OCI-LY1 (cell line): ENCODE measurements around the gene NME2.
"Not testable (repeated sequence)": the region's sequence is repeated elsewhere in the genome, so short reads cannot be mapped to it uniquely, and the experiment has no call there.

Source experiments
- H2AFZ ChIP-seq: fragments of 200-600 bp; sonication (generic), shearing (Covaris generic); 2 replicates; pipeline ENCODE4 v1.6.0; 2014; ENCODE audit warnings: antibody characterized with exemption, mild to moderate bottlenecking, low read length
- H3F3A ChIP-seq: fragments of 200-600 bp; sonication (generic), shearing (Covaris generic); 2 replicates; pipeline ENCODE4 v1.6.0; 2014; ENCODE audit warnings: mild to moderate bottlenecking, antibody characterized with exemption, low read length, moderate library complexity; ENCODE audit not compliant: insufficient read depth
- H3K27ac ChIP-seq: fragments of 200-600 bp; sonication (generic); 2 replicates; pipeline ENCODE4 v1.5.1; 2014; ENCODE audit warnings: low read length, mixed run types, mild to moderate bottlenecking, low read depth; ENCODE audit not compliant: poor library complexity, severe bottlenecking
- H3K27me3 ChIP-seq: fragments of 200-600 bp; sonication (generic); 2 replicates; pipeline ENCODE4 v1.6.0; 2014; ENCODE audit warnings: antibody characterized with exemption, mild to moderate bottlenecking, low read length, moderate library complexity; ENCODE audit not compliant: insufficient read depth
- H3K36me3 ChIP-seq: fragments of 200-600 bp; sonication (generic); 2 replicates; pipeline ENCODE4 v1.6.1; 2014; ENCODE audit warnings: mild to moderate bottlenecking, antibody characterized with exemption, low read length, moderate library complexity, mixed read lengths; ENCODE audit not compliant: insufficient read depth
- H3K4me1 ChIP-seq: fragments of 200-600 bp; sonication (generic); 2 replicates; pipeline ENCODE4 v1.5.1; 2014; ENCODE audit warnings: mild to moderate bottlenecking, low read length, moderate library complexity; ENCODE audit not compliant: insufficient read depth, severe bottlenecking
- H3K4me2 ChIP-seq: fragments of 200-600 bp; sonication (generic), shearing (Covaris generic); 2 replicates; pipeline ENCODE4 v1.6.1; 2014; ENCODE audit warnings: low read length
- H3K4me3 ChIP-seq: fragments of 200-600 bp; sonication (generic); 2 replicates; pipeline ENCODE4 v1.5.1; 2014; ENCODE audit warnings: low read length, low read depth, mild to moderate bottlenecking, mixed read lengths; ENCODE audit not compliant: poor library complexity, severe bottlenecking
- H3K79me2 ChIP-seq: fragments of 200-600 bp; shearing (Covaris generic); 2 replicates; pipeline ENCODE4 v1.6.1; 2016; ENCODE audit warnings: mixed run types, low read length, mixed read lengths; ENCODE audit not compliant: insufficient read depth
- H3K9ac ChIP-seq: fragments of 200-600 bp; sonication (generic), shearing (Covaris generic); 2 replicates; pipeline ENCODE4 v1.6.1; 2014; ENCODE audit warnings: mild to moderate bottlenecking, low read length, mixed read lengths
- H3K9me2 ChIP-seq: fragments of 200-600 bp; sonication (generic), shearing (Covaris generic); 2 replicates; pipeline ENCODE4 v1.6.1; 2014; ENCODE audit warnings: low read depth, mild to moderate bottlenecking, low read length, mixed read lengths
- H3K9me3 ChIP-seq: fragments of 200-600 bp; shearing (Covaris generic); 2 replicates; pipeline ENCODE4 v1.6.1; 2014; ENCODE audit warnings: low read length, mixed read lengths
- H4K20me1 ChIP-seq: fragments of 200-600 bp; sonication (generic), shearing (Covaris generic); 2 replicates; pipeline ENCODE4 v1.6.0; 2016; ENCODE audit warnings: mild to moderate bottlenecking, low read length; ENCODE audit not compliant: insufficient read depth
- EZH2 ChIP-seq: fragments of 200-600 bp; sonication (generic), shearing (Covaris generic); IDR thresholded peaks from 2 replicates; pipeline ENCODE4 v1.8.0; 2017; ENCODE audit warnings: borderline replicate concordance, mixed run types, mild to moderate bottlenecking, antibody characterized with exemption, low read length, moderate library complexity, mixed read lengths
- TF ChIP-seq, protein P1 (sequence below): fragments of 200-600 bp; sonication (generic), shearing (Covaris generic); IDR thresholded peaks from 2 replicates; pipeline ENCODE4 v1.5.1; 2017; ENCODE audit warnings: mild to moderate bottlenecking, antibody characterized with exemption, low read length, moderate library complexity, mixed read lengths

The NME2 gene

GRCh38 chr17:51120357-51120738 lies 45.9 kb upstream of the NME2 start:
- Histone ChIP-seq H3K9me2 (no peaks in the 10 kb centered on the region), H3K36me3 (no peaks in the 10 kb centered on the region), H3F3A (no peaks in the 10 kb centered on the region), H3K9ac (peak overlapping the region; percentile 94), H2AFZ (no peak overlapping the region), H4K20me1 (no peaks in the 10 kb centered on the region), H3K9me3 (no peaks in the 10 kb centered on the region), H3K4me3 (peak overlapping the region; percentile 92), H3K27me3 (no peaks in the 10 kb centered on the region), H3K27ac (peak overlapping the region; percentile 86), H3K4me1 (peaks cover 41% of the 10 kb centered on the region), H3K4me2 (peak overlapping the region; percentile 88), H3K79me2 (peaks cover 43% of the 10 kb centered on the region)
- TF ChIP-seq EZH2, result no peak
- TF ChIP-seq, protein P1, sequence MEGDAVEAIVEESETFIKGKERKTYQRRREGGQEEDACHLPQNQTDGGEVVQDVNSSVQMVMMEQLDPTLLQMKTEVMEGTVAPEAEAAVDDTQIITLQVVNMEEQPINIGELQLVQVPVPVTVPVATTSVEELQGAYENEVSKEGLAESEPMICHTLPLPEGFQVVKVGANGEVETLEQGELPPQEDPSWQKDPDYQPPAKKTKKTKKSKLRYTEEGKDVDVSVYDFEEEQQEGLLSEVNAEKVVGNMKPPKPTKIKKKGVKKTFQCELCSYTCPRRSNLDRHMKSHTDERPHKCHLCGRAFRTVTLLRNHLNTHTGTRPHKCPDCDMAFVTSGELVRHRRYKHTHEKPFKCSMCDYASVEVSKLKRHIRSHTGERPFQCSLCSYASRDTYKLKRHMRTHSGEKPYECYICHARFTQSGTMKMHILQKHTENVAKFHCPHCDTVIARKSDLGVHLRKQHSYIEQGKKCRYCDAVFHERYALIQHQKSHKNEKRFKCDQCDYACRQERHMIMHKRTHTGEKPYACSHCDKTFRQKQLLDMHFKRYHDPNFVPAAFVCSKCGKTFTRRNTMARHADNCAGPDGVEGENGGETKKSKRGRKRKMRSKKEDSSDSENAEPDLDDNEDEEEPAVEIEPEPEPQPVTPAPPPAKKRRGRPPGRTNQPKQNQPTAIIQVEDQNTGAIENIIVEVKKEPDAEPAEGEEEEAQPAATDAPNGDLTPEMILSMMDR, result no peak

DNA sequence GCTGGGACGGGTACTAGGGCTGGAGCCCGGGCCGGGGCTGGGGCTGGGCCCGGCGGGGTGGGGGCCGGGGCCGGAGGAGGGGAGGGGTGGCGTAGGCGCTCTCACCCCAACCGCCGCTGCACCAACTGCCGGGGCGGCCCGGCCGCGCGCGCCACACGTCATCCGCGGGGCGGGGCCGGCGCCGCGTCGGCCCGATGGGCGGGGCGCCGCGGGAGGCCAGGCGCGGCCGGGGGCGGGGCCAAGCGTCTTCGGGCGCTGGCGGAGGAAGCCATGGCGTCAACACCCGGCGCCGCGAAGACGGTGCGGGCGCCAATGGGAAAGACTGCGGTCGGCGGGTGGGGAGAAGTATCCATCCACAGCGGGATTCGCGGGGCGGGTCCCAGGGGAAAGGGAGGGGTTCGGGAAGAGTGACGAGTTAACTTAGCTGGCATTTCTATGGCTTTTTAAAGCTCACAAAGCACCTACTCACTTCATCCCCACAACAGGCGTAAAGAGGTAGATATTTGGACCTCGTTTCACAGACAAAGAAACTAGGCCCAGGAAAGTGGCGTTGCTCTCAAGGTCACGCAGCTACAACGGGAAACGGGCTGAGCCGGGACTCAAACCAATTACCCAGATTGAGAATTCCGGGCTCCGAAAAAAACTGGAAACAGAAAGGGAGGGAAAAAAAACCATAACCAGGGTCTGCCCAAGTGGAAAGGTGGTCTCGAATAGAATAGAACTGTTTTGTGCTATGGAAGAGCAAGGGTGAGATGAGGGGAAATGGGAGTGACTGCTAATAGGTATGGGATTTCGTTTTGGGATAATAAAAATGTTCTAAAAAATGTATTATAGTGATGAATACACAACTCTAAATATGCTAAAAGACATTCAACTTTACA lies 45.2 kb upstream of the NME2 start, which contains the start of gene SPAG9:
Gene SPAG9, minus strand, starts transcription at position 130 of the 881 bp plus-strand sequence. CDS start 212 bp downstream, outside the sequence.
- H4K20me1 ChIP-seq, result no peaks in the 10 kb centered on the region
- H3K4me1 ChIP-seq, result peaks cover 41% of the 10 kb centered on the region

GRCh38 chr17:51121620-51122472 lies 44.4 kb upstream of the NME2 start:
- peaks cover 32% of the 10 kb centered on the region for H3K4me1 ChIP-seq
- no peaks in the 10 kb centered on the region for H3F3A ChIP-seq
- H3K79me2 ChIP-seq, result peaks cover 28% of the 10 kb centered on the region
- H3K4me3 ChIP-seq, result peak overlapping the region; percentile 78
- H3K9me2 ChIP-seq, result no peaks in the 10 kb centered on the region
- peak overlapping the region; percentile 95 for H3K4me2 ChIP-seq
- H3K27ac ChIP-seq, result peak overlapping the region; percentile 72
- no peak overlapping the region for H2AFZ ChIP-seq
- no peaks in the 10 kb centered on the region for H3K9me3 ChIP-seq
- no peaks in the 10 kb centered on the region for H3K27me3 ChIP-seq
- peak overlapping the region; percentile 90 for H3K9ac ChIP-seq
- H4K20me1 ChIP-seq, result no peaks in the 10 kb centered on the region
- TF ChIP-seq EZH2, result no peak
- TF ChIP-seq, protein P1, result no peak
- H3K36me3 ChIP-seq, result no peaks in the 10 kb centered on the region

More for the DNA sequence above, 45.2 kb upstream of the NME2 start, which contains the start of gene SPAG9:
- Histone ChIP-seq H3K4me2 (peak within 1 kb of the TSS; percentile 95), H3K9ac (peak within 1 kb of the TSS; percentile 94), H3K36me3 (no peaks in the 10 kb centered on the region), H2AFZ (peak within 1 kb of the TSS; percentile 49; the same call in 1 of the 2 replicates), H3K9me2 (no peaks in the 10 kb centered on the region), H3K4me3 (peak within 1 kb of the TSS; percentile 92), H3F3A (no peaks in the 10 kb centered on the region), H3K79me2 (peaks cover 37% of the 10 kb centered on the region), H3K9me3 (no peaks in the 10 kb centered on the region), H3K27me3 (no peaks in the 10 kb centered on the region), H3K27ac (peak within 1 kb of the TSS; percentile 86)
- TF ChIP-seq EZH2, result no peak
- TF ChIP-seq, protein P1, result no peak

GRCh38 chr17:51122473-51123115 lies 43.6 kb upstream of the NME2 start:
- peaks cover 21% of the 10 kb centered on the region for H3K79me2 ChIP-seq
- H4K20me1 ChIP-seq, H3K9me2 ChIP-seq, H3K4me2 ChIP-seq, H3K9ac ChIP-seq, H3K4me3 ChIP-seq, H3K27me3 ChIP-seq, H3K36me3 ChIP-seq, H3F3A ChIP-seq, H3K9me3 ChIP-seq, H3K27ac ChIP-seq, H2AFZ ChIP-seq: not testable (repeated sequence)
- peaks cover 24% of the 10 kb centered on the region for H3K4me1 ChIP-seq
